OCI-M2 (cell line): ENCODE data around the gene MAGI2.

ENCODE experiments used
- DNase-seq: peaks from one replicate; lab custom pipeline; 2025; ENCODE audit not compliant: unreplicated experiment; lab: John Stamatoyannopoulos, UW

MAGI2 gene

DNA sequence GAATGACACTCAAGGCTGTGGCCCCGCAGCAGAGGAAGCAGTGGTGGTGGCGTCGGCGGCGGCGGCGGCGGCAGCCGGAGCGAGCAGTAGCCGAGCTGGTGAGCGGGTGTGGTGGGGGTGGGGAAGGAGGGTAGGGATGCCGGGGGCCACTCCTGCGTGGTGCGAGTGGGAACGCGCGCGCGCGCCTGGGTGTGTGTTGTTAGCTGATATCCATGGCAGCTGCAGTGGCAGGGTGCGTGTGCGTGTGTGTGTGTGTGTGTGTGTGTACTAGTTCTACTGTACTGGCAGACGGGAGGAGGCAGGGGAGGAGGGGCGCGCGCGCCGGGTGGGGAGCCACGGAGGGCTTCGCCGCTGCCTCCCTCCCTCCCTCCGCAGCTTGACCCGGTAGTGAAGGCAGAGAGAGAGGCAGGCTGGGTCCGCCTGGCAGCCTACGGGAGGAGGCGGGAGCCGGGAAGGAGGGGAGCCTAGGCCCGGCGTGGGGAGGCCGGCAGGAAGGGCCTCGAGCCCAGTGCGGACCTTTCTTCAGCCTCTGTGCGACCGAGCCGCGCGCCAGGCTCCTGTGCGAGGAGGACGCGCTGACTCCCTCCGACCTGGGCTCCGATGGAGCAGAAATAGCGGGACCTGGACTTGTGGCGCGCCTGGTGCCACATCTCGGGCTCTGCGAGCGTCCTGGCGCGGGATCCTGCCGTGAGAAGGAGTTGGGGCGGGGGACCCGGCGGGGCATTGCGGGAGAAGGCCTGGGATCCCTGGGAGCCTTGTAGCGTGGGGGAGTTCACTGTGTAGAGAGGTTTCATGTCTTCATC is at the start of gene MAGI2:
MAGI2 (minus strand) TSS at position 110 of the 803 bp plus-strand sequence. CDS start 347 bp downstream, outside the sequence.
- DNase-seq = no peak

DNA sequence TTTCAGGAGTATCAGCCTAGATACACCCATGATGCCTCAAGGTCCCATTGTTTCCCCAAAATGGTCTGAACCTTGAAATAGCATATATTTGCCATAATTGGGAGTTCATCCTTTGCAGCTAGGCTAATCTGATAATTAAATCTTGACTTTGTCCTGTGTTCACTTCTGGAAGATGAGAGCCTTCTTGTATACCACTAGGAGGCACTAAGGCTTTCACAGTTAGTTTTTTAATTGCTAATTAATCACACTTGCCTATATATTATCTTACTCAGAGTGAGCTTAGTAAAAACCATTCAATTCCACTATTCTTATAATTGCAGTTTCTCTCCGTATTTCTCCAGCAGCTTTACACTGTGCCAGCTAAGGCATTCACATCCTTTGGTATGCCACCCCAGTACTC is 48.7 kb upstream of the MAGI2 start:
- no peak for DNase-seq

DNA sequence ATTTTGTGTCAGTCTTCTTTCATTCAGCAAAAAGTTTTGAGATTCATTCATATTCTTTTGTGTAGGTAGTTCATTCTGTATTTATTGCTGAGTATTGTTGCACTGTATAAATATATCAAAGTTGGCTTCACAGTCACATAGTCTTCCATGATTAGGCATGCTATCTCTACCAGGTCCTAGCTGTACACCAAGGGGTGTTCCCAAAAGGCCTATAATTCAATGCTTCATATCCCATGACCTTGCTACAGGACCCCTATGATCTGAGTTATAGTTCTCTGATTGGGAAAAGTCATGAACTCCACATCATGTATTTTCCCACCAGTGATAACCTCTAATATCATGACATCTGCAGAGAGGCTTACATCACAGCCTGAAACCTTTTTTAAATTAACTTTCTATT is 47.3 kb upstream of the MAGI2 start:
- DNase-seq = no peak

DNA sequence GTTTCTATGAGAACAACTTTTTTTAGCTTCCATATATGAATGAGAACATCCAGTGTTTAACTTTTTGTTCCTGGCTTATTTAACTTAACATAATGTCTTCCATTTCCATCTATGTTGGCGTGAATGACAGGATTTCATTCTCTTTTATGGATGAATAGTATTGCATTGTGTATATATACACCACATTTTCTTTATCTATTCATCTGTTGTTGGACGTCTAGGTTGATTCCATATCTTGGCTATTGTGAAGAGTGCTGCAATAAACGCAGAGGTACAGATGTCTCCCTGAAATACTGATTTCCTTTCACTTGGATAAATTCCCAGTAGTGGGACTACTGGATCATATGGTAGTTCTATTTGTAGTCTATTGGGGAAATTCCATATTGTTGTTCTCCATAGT is 44.3 kb upstream of the MAGI2 start:
- DNase-seq = no peak

DNA sequence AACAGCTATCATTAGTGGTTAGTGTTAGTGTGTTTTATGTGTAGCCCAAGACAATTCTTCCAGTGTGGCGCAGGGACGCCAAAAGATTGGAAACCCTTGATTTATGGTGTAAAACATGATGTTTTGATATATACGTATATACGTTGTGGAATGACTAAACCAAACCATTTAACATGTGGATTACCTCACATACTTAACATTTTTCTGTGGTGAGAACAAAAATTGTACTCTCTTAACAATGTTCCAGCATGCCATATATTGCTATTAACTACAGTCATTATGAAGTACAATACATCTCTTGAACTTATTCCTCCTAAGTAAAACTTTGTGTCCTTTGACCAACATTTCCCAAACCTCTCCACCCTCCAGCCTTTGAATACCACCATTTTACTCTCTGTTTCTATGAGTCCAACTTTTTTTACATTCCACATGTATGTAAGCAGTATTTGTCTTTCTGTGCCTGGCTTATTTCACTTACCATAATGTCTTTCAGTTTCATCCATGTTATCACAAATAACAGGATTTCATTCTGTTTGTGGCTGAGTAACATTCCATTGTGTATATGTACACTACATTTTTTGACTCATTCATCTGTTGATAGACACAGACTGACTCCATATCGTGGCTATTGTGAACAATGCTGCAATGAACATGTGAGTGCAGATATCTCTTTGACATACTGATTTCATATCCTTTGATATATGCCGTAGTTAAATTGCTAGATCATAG is 42.2 kb upstream of the MAGI2 start:
- DNase-seq = no peak

DNA sequence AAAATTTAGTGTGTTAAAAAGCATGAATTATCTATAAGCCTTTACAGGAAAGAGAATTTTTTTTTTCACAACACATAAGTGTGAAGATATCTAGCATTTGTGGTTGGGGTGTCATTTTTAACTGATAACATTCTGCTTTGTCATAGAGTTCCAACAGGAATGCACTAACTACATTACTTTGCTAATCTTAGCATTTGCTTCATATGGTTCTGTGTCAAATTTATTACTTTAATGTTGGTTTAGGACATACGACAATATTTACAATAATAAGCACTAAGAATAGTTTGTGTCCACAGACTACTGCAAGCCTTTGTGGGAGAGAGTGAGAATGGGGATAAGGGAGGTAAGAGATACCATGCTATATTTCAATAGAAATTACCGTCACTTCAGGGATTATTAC is 40.6 kb upstream of the MAGI2 start:
- DNase-seq = no peak

DNA sequence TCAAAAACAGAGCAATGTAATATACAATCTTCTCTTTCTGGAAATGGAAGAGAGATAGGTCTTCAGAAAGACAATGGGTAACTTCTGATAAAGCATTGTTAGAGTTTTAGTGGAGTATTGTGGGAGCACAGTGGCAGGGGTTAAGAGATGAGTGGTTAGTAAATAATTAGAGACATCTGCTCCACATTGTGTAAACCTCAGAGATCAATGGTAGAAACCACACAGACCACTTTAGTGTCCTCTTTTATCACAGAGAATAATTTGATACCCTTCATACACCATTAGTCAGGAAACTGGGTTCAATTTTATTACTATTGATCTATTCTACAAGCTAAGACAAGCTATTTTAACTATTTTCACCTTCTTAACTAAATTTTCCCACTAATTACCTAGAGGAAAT is 35.9 kb upstream of the MAGI2 start:
- DNase-seq = no peak

DNA sequence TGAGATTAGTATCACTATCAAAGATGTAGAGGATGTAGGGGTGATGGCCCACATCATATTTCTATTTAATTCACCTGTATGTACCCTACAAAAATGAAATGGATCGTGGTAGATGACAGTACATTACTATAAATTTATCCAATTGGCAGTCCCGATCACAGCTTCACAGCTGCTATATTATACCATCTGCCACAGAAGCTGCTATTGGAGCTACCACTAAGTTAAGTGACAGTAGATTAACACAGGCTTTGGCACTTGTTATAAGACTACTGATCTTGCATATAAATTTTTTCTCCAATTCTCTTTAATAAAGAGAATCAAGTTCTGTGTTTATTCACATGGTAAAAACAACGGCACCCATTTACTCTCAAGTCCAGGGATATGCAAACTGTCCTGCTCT is 24.9 kb upstream of the MAGI2 start:
- no peak for DNase-seq

DNA sequence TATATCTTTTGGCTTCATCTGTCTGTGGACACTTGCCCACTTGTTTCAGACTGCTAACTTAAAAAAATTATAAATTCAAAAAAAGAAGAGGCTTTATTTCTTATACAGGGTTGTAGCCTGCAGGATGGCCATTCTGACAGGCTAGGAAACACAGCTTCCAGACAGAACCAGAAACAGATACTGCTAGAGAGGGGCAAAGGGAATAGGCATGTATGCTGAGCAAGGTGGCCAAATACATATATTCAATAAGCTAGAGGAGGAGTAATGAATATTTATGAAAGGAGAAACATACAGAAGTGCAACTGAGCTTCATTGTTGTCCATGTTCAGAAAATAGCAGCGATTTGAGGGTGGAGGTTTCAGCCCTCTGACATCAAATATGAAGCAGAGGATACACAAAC is 22.0 kb upstream of the MAGI2 start:
- no peak for DNase-seq

DNA sequence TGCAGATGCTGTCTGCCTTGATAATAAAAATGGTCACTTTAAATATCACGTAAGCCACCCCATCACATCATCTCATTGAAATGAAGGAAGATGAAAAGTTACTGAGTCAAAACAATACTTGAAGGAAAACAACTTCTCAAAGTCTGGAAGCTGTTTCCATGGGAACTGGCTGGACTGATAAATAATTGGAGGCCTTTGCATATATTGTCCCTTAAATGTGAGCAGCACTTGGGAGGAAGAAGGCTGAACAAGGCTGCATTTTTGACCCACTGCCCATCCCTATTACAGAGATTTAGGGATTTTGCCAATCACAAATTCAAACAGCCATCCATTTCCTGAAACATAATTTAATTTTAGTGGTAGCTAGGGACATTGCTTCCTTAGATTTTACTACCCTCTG is 18.2 kb upstream of the MAGI2 start:
- no peak for DNase-seq

DNA sequence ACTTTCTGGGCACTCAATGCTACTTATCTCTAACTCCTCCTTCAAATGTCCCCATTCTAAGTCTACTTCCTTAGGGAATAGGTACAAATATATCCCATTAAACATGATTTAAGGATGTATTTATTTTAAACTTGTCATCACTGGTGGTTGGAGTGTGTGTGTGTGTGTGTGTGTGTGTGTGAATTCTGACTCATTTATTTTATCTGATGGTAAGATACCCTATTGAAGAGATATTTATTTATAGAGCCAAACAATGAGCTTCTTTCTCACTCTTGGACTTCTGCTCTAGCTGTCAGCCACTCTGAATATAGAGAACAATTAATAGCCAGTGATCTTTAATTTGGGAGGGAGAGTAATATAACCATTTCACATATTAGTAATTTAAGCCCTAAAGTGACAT is 17.8 kb upstream of the MAGI2 start:
- no peak for DNase-seq

DNA sequence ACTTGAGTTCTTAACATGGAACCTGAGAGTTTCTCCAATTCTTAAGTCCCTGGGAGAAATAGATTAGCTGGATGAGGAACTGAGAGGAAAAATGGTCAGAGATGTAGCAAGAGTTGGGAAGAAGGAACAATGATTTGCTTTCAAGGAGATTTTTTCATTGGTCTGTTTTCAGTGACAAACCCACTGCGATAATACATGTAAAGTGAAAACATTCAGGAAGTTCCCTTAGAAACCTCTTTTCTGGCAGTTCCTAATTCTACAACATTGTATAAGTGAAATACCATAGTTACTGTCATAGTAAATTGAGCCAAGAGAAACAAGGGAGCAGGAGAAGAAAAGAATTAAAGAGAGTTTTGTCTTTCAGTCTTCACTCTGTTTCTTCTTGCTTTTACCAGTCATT is 12.1 kb upstream of the MAGI2 start:
- no peak for DNase-seq

DNA sequence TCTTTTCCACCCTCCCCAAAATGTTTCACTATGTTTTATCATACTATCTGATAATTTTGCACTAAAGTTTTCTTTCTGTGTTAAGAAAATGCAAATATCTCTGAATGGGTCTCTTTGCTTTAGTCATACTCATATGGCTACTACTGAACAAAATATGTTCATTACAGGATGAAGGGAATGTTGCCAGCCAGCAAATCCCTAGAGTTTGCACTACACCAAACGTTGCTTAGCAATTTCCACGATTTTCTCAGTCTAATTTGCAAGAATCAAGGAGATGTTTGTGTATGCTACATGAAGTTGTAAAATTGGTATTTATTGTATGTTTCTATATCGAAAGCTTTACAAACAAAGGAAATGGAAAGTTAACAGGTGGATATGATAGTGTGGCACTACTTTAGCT is 10.6 kb upstream of the MAGI2 start:
- DNase-seq = no peak

DNA sequence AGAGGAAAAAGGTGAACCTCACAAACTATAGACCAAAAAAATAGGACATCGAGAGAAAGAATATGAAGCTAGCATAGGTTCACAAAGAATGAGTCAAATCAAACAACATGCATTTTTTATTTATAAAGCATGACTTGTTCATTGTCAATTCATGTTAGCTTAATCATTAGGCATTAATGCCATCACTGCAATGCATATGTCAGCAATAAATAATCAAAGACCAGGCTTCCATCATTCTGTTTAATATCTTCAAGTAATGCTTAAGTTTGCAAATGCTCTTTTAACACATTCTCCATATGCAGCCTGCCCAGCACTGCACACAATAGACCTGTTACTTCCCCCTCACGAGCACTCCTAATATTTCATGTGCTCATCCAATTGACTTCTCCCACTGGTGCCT is 8.9 kb upstream of the MAGI2 start:
- no peak for DNase-seq

DNA sequence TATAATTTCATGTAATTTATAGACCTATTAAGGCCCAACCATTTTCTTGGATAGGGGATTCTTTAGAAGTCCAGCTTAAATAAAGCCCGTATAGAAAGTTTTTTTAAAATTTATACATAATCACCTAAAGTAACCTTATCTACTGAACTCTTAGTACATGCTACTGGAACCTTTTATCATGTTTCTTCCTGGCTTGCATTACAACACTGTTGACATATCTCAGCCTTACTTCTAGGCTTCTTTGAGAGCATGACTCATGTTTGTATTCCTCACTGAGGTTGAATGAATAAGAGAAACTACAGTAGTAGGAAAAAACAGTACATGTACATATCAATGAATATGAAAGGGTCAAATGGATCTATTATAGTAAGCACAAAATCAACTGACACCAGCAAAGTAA is 8.2 kb upstream of the MAGI2 start:
- no peak for DNase-seq

DNA sequence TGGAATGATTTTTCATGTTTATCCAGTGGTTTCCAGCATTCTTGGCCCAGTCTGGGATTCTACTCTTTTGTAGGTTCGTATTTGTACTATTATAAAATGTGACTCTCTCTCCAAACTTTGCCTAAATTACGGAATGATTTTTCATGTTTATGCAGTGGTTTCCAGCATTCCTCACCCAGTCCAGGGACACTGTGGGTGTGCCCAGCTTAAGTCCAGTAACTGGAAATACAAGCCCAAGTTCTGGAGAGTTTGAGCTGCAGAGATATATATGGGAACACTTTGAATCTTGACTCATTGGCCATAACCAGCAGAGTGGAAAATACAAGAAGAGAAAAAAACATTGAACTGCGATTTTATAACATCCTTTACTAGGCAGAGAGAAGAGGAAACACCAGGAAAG is 5.9 kb upstream of the MAGI2 start:
- DNase-seq = no peak

DNA sequence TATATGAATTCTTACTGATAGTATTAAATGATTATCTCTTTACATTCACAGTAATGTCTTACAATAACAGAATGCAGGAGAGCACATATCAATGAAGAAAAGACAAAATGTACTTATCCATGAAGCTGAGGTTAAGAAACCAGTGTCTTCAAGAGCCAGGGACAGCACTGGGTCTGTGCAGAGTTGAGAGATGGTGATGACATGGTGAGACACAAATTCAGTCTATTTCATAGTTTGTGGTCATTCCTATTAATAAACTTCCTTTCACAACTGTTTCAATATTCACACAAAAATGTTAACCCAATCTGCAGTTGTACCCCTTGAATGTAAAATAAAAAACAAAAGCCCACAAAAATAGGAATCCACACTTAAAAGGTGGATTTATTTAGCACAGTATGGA is 5.3 kb upstream of the MAGI2 start:
- no peak for DNase-seq

DNA sequence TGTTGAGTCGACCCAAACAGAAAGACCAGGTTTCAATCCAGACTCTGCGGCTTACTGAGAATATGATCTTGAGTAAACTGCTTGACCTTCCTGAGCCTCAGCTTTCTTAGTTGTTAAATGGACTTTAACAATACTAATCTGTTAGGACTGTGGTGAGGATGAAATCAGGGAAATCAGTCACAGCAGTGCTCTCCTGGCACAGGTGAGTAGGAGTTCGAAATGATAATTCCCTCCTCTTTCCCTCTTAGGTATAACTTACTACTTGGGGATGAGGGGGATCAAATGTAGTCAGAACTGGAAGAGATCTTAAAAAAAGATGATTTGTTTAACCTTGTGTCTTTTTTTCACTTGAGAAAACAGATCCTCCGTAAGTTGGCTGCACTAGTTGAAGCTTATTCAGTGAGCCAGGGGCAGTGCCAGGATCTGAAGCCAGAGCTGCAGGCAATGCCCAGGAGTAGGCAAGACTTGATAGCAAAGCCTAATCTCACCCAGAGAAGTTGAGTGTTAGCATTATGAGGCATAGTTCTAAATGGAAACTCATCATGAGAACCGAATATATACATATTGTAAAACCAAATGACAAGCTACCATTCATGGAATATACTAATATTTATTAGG is 1.8 kb upstream of the MAGI2 start:
- no peak for DNase-seq

DNA sequence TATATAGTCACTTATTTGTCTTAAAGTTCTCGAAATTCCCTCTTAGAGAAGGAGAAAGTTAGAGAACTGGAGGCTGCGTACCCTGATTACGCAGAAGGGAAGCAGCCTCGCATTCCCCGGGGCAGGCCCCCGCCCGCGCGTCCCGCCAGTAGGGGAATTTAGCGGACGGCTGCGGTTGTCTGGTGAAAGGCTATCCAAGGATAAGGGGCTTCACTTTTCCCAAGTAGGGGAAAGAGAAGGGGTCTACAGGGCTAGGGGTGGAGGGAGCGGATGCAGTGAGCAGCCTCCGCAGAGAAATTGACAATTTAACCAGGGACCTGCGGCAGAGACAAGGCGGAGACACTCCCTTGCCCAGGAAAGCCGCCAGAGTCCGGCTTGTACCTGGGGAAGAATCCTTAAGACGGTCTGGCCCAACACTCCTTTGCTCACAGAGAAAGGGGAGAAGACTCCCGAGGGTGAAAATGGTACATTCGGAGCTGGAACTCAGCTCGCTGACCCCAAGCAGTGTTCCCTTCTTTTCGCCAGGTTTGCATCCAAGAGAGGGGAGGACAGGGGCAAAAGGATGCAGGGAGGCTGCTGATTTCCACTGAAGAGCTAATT is 994 bp upstream of the MAGI2 start:
- DNase-seq = no peak

DNA sequence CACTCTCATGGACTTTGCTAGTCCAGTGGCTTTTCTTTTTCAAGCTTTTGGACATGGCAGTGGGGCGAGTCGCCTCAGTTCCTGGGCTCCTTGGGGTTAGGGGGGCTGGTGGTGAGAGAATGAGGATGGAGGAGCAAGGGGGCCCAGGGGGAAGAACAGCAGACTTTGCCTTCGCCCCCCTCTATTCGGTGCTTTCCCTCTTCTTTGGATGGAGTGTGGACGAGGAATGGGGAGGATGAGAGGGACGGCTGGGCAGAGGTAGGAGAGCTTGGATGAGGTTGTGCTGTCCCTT is 255 bp downstream of the MAGI2 start:
- DNase-seq = no peak

DNA sequence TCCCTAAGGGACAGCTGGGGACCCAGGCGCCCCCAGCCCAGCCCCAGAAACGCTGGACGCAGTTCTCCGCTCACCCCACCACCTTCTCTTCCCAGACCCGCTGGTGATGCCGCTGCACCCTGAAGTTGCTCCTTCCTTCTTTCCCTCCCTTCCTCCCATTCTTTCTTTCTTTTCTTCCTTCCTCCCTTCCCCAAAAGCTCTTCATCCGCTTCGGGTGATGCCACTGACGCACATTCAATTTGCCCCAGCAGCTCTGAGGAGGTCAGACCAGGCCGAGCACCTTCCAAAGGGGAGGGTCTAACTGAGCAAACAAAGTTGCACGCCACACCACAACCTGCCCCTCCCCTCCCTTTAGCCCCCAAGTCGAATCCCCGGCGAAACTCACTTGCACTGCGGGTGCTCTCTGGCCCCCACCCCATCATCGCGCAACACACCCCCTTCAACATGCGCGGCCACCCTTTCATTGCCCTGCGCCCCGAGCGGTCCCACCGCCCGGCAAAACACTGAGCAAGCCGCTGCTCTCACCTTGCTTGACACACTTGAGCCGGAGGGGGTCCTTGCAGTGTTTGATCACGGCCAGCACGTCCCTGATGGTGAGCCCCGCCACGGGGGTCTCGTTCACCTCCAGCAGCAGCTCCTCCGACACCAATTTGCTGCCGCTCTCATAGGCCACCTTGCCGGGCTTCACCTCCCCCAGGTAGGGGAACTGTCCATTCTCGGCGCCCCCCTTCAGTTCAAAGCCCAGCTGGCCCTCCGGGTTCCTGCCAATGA is 787 bp downstream of the MAGI2 start:
- DNase-seq = no peak
